T-helper 1 cell treated with Interleukin-12 subunit alpha and Interleukin-12 subunit beta and Interleukin-4 antibody, amounts not matched to agents 30 μg/mL and 1 μg/mL, for 36 hours (primary cell): Measurements from ENCODE around the gene PTPRN2.

Experiments
- H3K27ac Mint-ChIP-seq: one replicate; pipeline ENCODE4 v1.8.0; 2021; ENCODE audit warnings: mild to moderate bottlenecking, mixed read lengths
- H3K27me3 Mint-ChIP-seq: one replicate; pipeline ENCODE4 v1.8.0; 2021; ENCODE audit warnings: low read depth, mixed read lengths
- H3K36me3 Mint-ChIP-seq: one replicate; pipeline ENCODE4 v1.8.0; 2021; ENCODE audit warnings: low read depth, mixed read lengths
- H3K4me1 Mint-ChIP-seq: one replicate; pipeline ENCODE4 v1.8.0; 2021; ENCODE audit warnings: low read depth, mixed read lengths
- H3K4me3 Mint-ChIP-seq: one replicate; pipeline ENCODE4 v1.8.0; 2021; ENCODE audit warnings: mild to moderate bottlenecking, moderate library complexity, mixed read lengths
- H3K9me3 Mint-ChIP-seq: one replicate; pipeline ENCODE4 v1.8.0; 2021; ENCODE audit warnings: mixed read lengths

Gene PTPRN2

DNA sequence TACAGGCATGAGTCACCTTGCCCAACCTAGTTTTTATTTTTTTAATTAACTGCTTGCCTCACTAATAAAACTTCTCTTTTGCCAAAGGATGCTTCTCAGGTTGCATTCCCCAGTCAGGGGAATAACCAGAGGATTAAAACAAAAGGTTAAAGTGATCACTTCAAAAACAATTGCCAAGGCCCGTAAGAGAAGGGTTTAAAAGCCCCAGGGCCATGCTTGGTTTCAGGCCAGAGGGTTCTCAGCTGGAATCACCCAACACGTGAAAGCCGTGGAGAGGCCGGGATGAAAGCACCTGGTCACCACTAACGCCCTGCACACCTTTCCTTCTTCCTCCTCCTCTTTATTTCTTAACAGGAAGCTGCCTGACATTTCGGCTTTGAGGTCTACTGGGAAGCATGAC lies 587.5 kb downstream of the PTPRN2 start:
- Mint-ChIP-seq H3K36me3 (no peaks in the 10 kb centered on the region), H3K4me3 (no peak overlapping the region), H3K4me1 (no peaks in the 10 kb centered on the region), H3K27ac (no peak overlapping the region), H3K27me3 (no peaks in the 10 kb centered on the region), H3K9me3 (no peaks in the 10 kb centered on the region)

DNA sequence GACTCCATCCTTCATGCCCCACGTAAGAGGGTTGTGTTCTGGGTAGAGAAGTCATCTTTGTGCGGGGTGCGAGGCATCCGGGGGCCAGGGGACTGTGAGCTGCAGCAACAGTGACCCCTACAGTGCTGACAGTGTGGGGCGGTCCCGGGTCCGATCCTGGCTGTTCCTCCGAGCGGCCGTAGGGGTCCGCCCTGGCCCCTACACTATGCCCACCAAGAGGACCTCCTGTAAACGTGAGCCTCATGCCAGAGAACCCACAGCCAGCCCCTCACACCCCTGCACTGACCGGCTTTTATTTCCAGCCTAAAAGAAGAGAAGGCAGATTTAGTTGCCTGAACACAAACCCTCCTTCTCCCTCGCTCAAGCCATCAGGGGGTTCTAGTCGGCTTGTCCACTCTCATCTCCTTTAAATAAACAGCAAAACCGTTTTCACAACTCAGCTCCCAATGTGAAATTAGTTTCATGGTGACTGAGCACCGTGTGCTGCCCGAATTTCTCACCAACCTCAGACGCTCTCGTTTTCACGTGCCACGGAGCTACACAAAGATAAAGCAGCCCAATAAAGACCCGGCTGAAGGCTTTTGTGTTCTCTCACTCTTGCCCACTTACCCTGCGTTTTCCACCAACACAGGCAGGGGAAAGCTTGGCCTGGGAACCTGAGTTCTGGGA lies 588.6 kb downstream of the PTPRN2 start:
- no peak overlapping the region for H3K4me3 Mint-ChIP-seq
- H3K27me3 Mint-ChIP-seq, result no peaks in the 10 kb centered on the region
- no peaks in the 10 kb centered on the region for H3K9me3 Mint-ChIP-seq
- no peaks in the 10 kb centered on the region for H3K36me3 Mint-ChIP-seq
- no peak overlapping the region for H3K27ac Mint-ChIP-seq
- no peaks in the 10 kb centered on the region for H3K4me1 Mint-ChIP-seq

DNA sequence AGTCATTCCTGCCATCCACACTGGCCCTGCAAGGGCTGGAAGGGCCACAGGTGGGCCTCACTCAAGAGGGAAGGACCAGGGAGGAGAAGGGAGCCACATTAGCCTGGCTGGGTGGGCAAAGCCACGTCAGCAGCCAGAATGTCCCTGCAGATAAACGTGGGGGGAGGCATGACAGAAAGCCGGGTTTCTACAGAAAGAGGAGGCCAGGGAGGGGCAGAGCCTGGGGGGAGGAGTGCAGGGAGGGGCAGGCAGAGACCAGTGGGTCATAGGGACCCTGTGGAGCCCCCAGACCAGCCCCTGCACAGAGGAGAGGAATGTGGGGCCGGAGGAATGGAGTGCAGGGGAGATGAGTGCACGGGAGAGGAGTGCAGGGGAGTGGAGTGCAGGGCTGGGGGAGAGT lies 590.2 kb downstream of the PTPRN2 start:
- Mint-ChIP-seq H3K9me3 (no peaks in the 10 kb centered on the region), H3K4me1 (no peaks in the 10 kb centered on the region), H3K4me3 (no peak overlapping the region)

DNA sequence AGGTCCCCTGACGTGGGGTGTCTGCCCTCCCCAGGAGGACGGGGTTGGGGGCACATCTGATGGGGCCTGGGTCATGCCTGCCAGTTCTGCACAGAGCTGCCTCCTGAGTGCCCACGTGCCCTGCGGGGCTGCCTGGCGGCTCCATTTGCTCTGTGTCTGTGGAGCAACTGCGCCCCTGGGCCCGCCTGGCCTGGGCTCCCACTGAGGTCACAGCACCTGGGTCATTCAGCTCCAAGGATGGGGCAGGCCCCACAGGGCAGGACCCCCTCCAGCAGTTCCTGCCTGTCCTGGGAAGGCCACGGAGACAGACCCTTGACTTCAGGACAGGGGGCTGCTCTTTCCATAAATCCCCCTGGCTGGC lies 590.6 kb downstream of the PTPRN2 start:
- H3K36me3 Mint-ChIP-seq, result no peaks in the 10 kb centered on the region
- no peak overlapping the region for H3K4me3 Mint-ChIP-seq
- H3K4me1 Mint-ChIP-seq, result no peaks in the 10 kb centered on the region
- H3K27ac Mint-ChIP-seq, result no peak overlapping the region
- H3K9me3 Mint-ChIP-seq, result no peaks in the 10 kb centered on the region
- no peaks in the 10 kb centered on the region for H3K27me3 Mint-ChIP-seq

More for the DNA sequence above, 590.2 kb downstream of the PTPRN2 start:
- Mint-ChIP-seq H3K27me3 (no peaks in the 10 kb centered on the region), H3K27ac (no peak overlapping the region), H3K36me3 (no peaks in the 10 kb centered on the region)

DNA sequence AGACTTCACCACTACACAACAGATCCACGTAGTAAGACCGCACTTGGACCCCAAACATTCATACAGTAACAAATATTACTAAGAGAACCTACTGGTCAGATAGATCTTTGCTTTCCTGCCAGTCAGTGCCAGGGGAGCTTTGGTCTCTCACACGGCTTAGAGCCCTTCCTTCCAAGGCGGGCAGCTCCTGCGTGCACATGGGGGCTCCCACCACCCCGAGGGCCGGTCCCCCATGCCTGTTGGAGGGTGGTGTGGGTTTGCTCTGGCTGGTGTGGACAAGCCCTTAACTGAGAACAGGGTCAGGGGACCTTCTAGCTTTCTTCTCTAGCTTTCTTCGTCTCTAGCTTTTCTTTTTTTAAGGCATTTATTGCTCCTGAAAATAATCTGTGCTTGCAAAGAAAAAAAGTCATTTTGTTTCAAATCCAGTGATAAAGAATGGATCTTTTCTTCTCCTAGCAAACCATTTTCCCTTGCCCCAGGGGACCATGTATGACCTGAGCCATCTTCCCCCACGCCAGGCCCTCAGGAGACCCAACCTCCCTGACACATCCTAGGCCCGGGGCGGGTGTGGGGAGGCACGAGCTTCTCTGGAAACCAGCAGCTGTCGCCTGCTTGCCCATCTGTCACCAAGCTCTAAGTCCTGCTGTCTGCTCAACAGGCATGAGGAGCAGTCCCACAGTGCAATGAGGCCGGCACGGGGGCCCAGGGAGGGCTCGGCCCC lies 591.1 kb downstream of the PTPRN2 start:
- no peaks in the 10 kb centered on the region for H3K27me3 Mint-ChIP-seq
- H3K4me1 Mint-ChIP-seq, result no peaks in the 10 kb centered on the region
- H3K4me3 Mint-ChIP-seq, result no peak overlapping the region
- no peaks in the 10 kb centered on the region for H3K36me3 Mint-ChIP-seq
- no peak overlapping the region for H3K27ac Mint-ChIP-seq
- H3K9me3 Mint-ChIP-seq, result no peaks in the 10 kb centered on the region

DNA sequence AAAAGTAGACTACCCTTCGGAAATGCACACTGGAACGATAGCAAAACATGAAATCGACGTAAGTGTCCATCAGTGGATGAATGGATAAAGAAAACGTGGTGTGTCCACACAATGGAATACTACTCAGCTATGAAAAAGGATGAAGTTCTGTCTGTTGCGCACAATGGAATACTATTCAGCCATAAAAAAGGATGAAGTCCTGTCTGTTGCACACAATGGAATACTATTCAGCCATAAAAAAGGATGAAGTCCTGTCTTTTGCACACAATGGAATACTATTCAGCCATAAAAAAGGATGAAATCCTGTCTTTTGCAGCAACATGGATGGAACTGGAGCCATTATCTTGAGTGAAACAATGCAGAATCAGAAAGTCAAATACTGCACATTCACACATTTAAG lies 591.8 kb downstream of the PTPRN2 start:
- Mint-ChIP-seq H3K4me1 (no peaks in the 10 kb centered on the region), H3K36me3 (no peaks in the 10 kb centered on the region), H3K9me3 (no peaks in the 10 kb centered on the region), H3K27me3 (no peaks in the 10 kb centered on the region), H3K4me3 (no peak overlapping the region), H3K27ac (no peak overlapping the region)

DNA sequence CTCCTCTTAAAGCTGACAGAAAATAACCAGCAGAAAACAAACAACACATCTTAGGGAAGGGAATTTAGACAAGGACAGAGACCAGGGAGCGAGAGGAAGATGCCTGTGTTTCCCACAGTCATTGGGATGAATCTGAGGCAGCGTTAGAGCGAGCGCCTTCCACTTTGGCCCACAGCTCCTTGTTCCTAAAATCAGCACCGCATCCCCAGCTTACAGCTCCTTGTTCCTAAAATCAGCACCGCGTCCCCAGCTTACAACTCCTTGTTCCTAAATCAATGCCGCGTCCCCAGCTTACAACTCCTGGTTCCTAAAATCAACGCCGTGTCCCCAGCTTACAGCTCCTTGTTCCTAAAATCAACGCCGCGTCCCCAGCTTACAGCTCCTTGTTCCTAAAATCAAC lies 593.3 kb downstream of the PTPRN2 start:
- Mint-ChIP-seq H3K27ac (no peak overlapping the region), H3K4me3 (no peak overlapping the region), H3K9me3 (no peaks in the 10 kb centered on the region), H3K4me1 (no peaks in the 10 kb centered on the region), H3K27me3 (no peaks in the 10 kb centered on the region), H3K36me3 (no peaks in the 10 kb centered on the region)

DNA sequence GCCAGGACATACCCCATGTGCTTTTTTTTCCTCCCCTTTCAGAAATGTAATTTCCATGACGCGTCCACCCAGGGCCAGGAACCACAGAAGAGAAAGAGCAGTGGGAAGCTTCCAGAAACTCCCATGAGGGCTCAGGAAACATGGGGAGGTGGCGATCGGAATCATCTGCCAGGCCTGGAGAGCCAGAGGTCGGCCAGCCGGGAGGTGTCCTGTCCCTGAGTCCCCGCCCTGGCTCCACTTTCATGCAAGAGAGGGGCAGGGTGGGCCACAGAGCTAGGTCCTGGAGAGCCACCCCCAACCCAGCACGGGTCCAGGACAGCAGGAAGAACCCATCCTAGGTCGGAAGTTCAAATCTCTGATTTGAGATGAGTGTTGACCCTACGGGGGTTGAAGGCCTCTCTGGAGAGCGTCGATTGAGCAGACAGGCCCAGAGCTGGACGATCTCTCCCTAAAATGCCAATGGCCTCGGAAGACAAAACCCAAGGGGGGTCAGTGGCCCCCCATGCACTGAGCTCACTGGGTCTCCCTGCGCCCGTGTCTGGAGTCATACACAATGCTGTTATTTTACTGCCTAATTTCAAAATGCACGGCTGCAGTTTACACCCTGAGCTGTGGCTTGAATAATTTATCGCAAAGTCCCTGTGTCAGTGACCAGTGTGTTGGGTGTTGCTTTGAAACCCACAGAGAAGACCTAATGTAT lies 594.1 kb downstream of the PTPRN2 start:
- Mint-ChIP-seq H3K27ac (no peak overlapping the region), H3K9me3 (no peaks in the 10 kb centered on the region), H3K36me3 (no peaks in the 10 kb centered on the region), H3K4me1 (no peaks in the 10 kb centered on the region), H3K27me3 (no peaks in the 10 kb centered on the region), H3K4me3 (no peak overlapping the region)

DNA sequence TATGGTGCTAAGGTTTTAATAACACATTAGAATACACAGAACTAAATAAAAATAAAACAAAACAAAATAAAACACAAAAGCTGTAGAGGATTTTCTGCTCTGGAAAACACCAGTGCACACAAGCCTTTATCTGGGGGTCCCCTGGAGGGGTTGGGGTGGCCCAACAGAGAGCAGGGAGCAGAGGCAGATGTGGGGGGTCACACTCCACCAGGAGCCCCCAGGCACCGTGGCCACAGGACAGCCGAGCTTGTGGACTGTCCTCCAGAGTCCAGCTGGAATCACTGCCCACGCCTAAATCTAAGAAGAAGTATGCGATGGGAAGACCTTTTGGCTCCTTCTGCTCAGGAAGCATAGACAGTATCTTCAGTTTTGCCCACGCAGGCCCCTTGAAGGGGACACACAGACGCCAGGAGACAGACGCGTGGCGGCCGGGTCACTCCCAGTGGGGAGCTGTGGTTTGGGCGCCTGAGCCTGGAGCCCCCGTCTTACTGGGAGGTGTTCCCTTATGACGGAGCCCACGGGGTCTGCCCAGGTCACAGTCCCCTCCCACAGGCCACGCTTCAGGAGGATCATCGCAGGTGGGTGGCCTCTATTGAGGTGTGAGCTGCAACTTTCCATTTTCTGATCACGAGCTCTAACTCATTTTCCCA lies 595.0 kb downstream of the PTPRN2 start:
- no peaks in the 10 kb centered on the region for H3K9me3 Mint-ChIP-seq
- no peaks in the 10 kb centered on the region for H3K36me3 Mint-ChIP-seq
- H3K4me1 Mint-ChIP-seq, result no peaks in the 10 kb centered on the region
- no peak overlapping the region for H3K27ac Mint-ChIP-seq
- no peaks in the 10 kb centered on the region for H3K27me3 Mint-ChIP-seq
- no peak overlapping the region for H3K4me3 Mint-ChIP-seq

DNA sequence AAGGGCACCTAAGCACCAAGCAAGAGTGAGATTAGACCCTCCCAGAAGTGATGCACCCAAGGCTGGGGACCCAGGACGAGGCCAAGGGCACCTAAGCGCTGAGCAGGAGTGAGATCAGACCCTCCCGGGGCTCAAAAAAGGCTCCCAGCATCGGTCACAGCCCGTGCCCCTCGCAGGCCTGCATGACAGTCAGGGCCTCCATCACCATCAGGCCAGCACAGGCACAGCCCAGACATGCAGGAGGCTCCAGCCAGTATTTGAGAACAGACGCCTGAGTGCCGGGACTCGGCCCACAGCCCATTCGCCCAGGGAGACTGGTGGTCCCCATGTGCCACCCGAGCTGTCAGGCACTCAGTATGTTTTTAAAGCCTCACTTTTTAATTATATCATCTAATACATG lies 595.9 kb downstream of the PTPRN2 start:
- Mint-ChIP-seq H3K27ac (no peak overlapping the region), H3K4me1 (no peaks in the 10 kb centered on the region), H3K4me3 (no peak overlapping the region), H3K36me3 (no peaks in the 10 kb centered on the region), H3K9me3 (no peaks in the 10 kb centered on the region), H3K27me3 (no peaks in the 10 kb centered on the region)

DNA sequence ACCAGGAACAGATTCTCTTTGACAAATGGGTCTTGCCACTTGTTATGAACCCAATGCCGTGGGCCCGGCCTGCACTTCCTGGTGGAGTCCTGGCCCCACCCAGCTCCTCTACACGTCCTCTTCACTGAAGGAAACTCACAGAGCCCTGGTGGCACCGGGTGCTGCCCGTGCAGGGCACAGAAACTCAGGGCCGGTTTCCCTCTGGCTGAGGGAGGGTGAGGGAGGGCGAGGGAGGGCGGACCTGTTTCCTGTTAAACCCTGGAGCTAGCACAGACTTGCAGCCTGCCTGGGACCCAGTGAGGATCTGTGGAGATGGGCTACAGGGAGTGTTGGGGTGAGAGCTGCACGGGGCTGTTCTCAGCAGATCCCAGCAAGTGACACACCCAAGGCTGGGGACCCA lies 596.3 kb downstream of the PTPRN2 start:
- Mint-ChIP-seq H3K27ac (no peak overlapping the region), H3K4me3 (no peak overlapping the region), H3K9me3 (no peaks in the 10 kb centered on the region), H3K4me1 (no peaks in the 10 kb centered on the region), H3K36me3 (no peaks in the 10 kb centered on the region), H3K27me3 (no peaks in the 10 kb centered on the region)

DNA sequence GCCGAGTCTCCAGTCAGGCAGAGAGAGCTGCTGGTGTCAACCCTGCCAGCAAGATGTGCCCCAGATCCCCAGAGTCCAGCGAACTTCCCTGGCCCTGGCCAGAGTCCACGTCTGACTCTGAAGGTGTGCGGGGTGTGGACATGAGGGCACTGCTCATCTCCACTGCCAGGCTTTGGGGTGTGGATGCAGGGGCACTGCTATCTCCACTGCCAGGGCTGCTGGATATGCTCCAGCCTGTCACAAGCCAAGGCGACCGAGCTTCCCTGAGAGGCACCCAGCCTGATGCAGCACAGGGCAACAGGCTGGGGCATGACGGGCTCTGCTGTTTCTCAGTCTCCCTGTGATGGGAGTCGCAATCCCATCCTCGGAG lies 596.8 kb downstream of the PTPRN2 start:
- Mint-ChIP-seq H3K36me3 (no peaks in the 10 kb centered on the region), H3K4me3 (no peak overlapping the region), H3K27ac (no peak overlapping the region), H3K9me3 (no peaks in the 10 kb centered on the region), H3K4me1 (no peaks in the 10 kb centered on the region), H3K27me3 (no peaks in the 10 kb centered on the region)

DNA sequence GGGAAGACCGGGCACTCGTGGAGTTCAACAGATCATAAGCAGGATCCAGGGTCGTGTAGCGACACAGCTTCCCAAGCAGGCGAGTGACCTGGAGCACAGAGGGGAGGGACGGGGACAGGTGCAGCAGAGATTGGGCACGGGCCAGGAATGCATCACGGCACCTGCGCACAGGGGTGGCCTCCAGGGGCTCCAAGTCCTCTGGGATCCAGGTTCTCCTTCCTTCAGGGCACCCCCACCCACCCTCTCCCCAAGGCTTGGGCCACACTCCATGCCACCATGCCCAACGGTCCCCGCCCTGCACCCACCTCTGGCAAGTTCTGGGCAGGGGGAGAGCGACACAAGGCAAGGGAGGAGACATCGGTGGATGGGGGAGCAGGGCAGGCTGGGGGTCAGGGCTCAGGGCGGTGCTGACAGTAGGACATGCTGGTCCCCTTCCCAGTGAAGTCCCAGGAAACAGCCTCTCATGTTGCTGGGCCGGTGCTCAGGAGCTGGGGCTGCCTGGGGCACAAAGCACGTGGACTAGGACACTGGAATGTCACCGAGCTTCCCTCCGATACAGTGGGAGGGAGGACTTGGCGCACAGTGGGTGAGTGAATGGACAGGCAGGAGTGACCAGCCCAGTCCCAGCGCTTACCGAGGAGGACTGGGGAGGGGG lies 597.3 kb downstream of the PTPRN2 start:
- H3K36me3 Mint-ChIP-seq, result no peaks in the 10 kb centered on the region
- H3K27me3 Mint-ChIP-seq, result no peaks in the 10 kb centered on the region
- H3K9me3 Mint-ChIP-seq, result no peaks in the 10 kb centered on the region
- H3K4me1 Mint-ChIP-seq, result no peaks in the 10 kb centered on the region
- H3K4me3 Mint-ChIP-seq, result no peak overlapping the region
- no peak overlapping the region for H3K27ac Mint-ChIP-seq

DNA sequence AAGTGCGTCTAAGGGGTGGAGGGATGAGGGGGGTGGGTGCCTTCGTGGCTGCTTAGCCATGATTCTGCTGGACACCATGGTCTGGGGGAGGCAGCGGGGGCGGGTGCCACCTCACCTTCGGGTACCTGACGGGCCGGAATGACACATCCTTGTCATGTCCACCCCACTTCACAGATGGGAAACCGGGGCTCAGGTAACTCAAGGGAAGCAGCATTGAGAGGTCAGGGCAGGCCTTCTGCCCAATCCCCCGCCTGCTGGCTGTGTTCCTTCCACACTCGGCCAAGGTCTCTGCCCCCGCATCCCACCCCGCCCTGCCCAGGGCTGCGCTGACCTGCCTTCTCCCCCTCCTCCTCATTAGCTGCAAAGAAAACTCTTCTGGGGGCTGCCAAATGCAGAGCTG lies 598.0 kb downstream of the PTPRN2 start:
- Mint-ChIP-seq H3K4me3 (no peak overlapping the region), H3K4me1 (no peaks in the 10 kb centered on the region), H3K36me3 (no peaks in the 10 kb centered on the region), H3K9me3 (no peaks in the 10 kb centered on the region), H3K27me3 (no peaks in the 10 kb centered on the region), H3K27ac (no peak overlapping the region)
